ENCODE measurements around the gene ASTN1. TPM values are rescaled to one million over a fixed set of nuclear protein-coding genes. Genes with fewer than 3 reads are reported as not detected.

The ASTN1 gene
- total RNA-seq, 4 donors from 2014 or later: 0.13 to 3.7 (median 0.84) TPM

GRCh38 chr1:176838276-176838995, 326.1 kb downstream of the ASTN1 start:
- DNase-seq (ENCODE audit: low spot score): no peak
- no peak for ATAC-seq (ENCODE audit: low FRiP score)
- TF ChIP-seq, protein P1, sequence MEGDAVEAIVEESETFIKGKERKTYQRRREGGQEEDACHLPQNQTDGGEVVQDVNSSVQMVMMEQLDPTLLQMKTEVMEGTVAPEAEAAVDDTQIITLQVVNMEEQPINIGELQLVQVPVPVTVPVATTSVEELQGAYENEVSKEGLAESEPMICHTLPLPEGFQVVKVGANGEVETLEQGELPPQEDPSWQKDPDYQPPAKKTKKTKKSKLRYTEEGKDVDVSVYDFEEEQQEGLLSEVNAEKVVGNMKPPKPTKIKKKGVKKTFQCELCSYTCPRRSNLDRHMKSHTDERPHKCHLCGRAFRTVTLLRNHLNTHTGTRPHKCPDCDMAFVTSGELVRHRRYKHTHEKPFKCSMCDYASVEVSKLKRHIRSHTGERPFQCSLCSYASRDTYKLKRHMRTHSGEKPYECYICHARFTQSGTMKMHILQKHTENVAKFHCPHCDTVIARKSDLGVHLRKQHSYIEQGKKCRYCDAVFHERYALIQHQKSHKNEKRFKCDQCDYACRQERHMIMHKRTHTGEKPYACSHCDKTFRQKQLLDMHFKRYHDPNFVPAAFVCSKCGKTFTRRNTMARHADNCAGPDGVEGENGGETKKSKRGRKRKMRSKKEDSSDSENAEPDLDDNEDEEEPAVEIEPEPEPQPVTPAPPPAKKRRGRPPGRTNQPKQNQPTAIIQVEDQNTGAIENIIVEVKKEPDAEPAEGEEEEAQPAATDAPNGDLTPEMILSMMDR (IDR thresholded peaks at IDR 0.05): no peak

DNA sequence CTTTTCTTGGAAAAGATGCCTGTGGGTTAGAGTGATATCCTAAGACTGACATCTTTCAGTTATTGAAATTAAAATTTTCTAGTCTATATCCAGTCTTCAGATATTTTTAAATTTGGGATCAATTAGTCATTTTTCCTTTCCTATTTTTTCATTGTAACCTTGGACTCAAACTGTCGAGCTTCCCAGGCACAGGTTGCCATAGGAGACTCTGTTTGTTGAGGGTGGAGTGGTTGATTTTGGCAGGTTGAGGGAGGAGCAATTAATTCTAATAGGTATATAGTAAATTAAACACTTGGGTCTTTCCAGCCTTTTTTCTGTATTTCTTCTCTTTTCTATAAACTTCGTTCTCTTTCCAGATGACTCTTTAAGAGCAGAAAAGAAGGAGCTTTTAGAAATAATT, 326.8 kb downstream of the ASTN1 start:
- TF ChIP-seq, protein P1 (IDR thresholded peaks at IDR 0.05): no peak
- ATAC-seq (ENCODE audit: low FRiP score) (no peak), DNase-seq (ENCODE audit: low spot score) (no peak)

DNA sequence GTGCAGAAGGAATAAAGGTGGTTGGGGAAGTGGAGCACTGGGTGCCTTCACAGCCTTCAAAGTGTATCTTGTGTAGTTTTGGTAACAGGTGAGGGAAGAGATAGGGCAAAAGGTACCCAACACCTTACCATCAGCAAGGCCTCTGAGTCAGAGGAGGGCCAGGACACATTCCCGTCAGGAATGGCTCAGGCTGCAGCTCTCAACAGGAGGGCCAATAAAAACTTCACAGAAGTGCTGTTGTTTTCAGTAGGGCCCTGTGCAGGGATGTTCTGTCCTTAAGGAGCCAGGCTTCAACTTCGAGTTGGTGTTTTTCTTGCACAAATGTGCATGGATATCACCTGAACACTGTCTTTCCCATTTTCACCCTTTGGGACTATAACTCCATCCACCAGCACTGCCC, 333.4 kb downstream of the ASTN1 start:
- no peak for ATAC-seq (ENCODE audit: low FRiP score)
- TF ChIP-seq, protein P1 (IDR thresholded peaks at IDR 0.05): no peak
- no peak for DNase-seq (ENCODE audit: low spot score)

DNA sequence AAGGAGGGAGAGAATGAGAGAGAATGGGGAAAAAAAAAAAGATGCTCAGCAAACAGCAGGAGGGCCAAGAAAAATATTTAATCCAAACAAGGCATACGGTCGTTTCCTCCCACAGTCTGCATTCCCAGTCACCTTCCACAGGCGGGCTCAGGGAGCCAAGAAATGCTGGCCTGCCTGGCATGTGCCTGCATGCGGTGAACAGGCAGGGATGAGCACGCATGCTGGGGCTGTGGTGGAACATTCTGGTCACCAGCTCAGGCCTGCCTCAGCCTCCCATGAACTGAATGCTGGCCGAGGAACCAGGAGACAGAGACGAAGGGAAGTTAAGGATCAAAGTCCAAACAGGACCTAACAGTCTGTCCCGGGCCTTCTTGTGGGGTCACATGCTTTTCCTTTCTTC, 335.3 kb downstream of the ASTN1 start:
- no peak for DNase-seq (ENCODE audit: low spot score)
- TF ChIP-seq, protein P1 (IDR thresholded peaks at IDR 0.05): no peak
- no peak for ATAC-seq (ENCODE audit: low FRiP score)

DNA sequence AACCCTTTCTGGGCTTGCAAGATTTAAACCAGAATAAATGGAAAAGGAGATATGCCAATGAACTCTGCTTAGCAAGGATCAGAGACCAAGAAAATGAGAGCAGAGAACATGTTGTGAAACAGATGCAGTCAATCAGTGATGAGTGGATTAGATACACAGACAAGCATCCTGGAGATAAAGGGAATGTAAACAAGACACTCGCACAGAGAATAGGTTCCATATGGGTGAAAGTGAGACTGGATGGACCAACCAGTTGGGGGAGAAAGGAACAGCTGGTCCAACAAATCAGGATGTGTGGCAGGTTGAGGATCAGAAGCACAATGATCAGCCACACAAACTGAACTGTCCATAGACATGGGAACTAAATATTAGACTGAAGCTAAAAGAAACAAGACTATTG, 338.2 kb downstream of the ASTN1 start:
- TF ChIP-seq, protein P1 (IDR thresholded peaks at IDR 0.05): no peak
- DNase-seq (ENCODE audit: low spot score) (no peak), ATAC-seq (ENCODE audit: low FRiP score) (no peak)

GRCh38 chr1:176820391-176821031, 344.0 kb downstream of the ASTN1 start:
- no peak for DNase-seq (ENCODE audit: low spot score)
- no peak for ATAC-seq (ENCODE audit: low FRiP score)
- TF ChIP-seq, protein P1 (IDR thresholded peaks at IDR 0.05): no peak

DNA sequence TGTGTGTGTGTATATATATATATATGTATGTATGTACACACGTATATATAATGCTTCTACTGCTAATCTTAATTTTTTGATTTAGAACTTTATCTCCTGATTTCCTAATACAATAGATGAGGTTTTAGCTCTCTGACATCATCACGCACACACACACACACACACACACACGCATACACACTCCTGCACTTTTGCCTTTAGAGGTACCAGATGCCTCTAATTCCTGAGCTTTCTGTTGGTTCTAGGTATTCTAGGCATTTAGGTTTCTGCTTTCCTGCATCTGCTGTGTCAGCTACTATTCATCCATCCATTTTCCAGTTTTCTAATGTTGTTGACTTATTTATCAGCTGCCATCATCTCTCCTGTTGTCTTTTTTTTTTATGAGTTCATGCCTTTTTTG, 348.3 kb downstream of the ASTN1 start:
- ATAC-seq (ENCODE audit: low FRiP score) (no peak), DNase-seq (ENCODE audit: low spot score) (no peak)
- TF ChIP-seq, protein P1 (IDR thresholded peaks at IDR 0.05): no peak
